CD4-positive, alpha-beta T cell treated with Interleukin-2 at 100 ng/mL for 4 hours (primary cell): ENCODE results near the gene RERE.

Source experiments
- DNase-seq: peaks from one replicate; pipeline ENCODE4 v3.0.0-alpha.2; 2020; ENCODE audit warnings: low spot score

RERE gene

GRCh38 chr1:8404460-8405370 is 412.7 kb downstream of the RERE start:
- no peak for DNase-seq

- no peak for DNase-seq
These were observed 415.2 kb downstream of the RERE start for GRCh38 chr1:8402109-8402710.

- no peak for DNase-seq
These were observed 418.8 kb downstream of the RERE start for GRCh38 chr1:8398677-8399076.

- DNase-seq, result no peak
These were observed 419.4 kb downstream of the RERE start for GRCh38 chr1:8398086-8398485.

GRCh38 chr1:8397511-8397910 is 419.9 kb downstream of the RERE start:
- DNase-seq, result no peak

GRCh38 chr1:8396786-8397406 is 420.5 kb downstream of the RERE start:
- DNase-seq, result peak; percentile 27

- no peak for DNase-seq
These were observed 421.2 kb downstream of the RERE start for GRCh38 chr1:8396083-8396785.

GRCh38 chr1:8395433-8395866 is 422.0 kb downstream of the RERE start:
- DNase-seq, result peak; percentile 25

- peak; percentile 41 for DNase-seq
These were observed 422.8 kb downstream of the RERE start for GRCh38 chr1:8394456-8395321.

- DNase-seq, result no peak
These were observed 424.9 kb downstream of the RERE start for GRCh38 chr1:8392522-8392921.

- DNase-seq, result no peak
These were observed 426.7 kb downstream of the RERE start for GRCh38 chr1:8390707-8391106.

- DNase-seq, result no peak
These were observed 427.4 kb downstream of the RERE start for GRCh38 chr1:8389958-8390535.

- DNase-seq, result no peak
These were observed 428.5 kb downstream of the RERE start for GRCh38 chr1:8388732-8389562.

- DNase-seq, result no peak
These were observed 431.2 kb downstream of the RERE start for GRCh38 chr1:8386247-8386646.

GRCh38 chr1:8384577-8384976 is 432.9 kb downstream of the RERE start:
- DNase-seq, result no peak

- DNase-seq, result no peak
These were observed 433.4 kb downstream of the RERE start for GRCh38 chr1:8384088-8384487.

- DNase-seq, result no peak
These were observed 434.6 kb downstream of the RERE start for GRCh38 chr1:8382608-8383505.

GRCh38 chr1:8382051-8382505 is 435.4 kb downstream of the RERE start:
- no peak for DNase-seq

- no peak for DNase-seq
These were observed 435.8 kb downstream of the RERE start for GRCh38 chr1:8381618-8382017.
